CD4-positive, alpha-beta memory T cell (primary cell): ENCODE data around the gene KIAA1217. TPM values are rescaled to one million over a fixed set of nuclear protein-coding genes. Genes with fewer than 3 reads are reported as not detected.

Experiments
- CTCF ChIA-PET: fragments of 350-600 bp; sonication (Branson Sonifier 250); formaldehyde crosslinking; loops from one replicate; lab custom pipeline; 2021; ENCODE audit warnings: inconsistent platforms; ENCODE audit not compliant: partially characterized antibody; lab: Charles Lee
- POLR2A ChIA-PET: fragments of 350-600 bp; sonication (Branson Sonifier 250); formaldehyde crosslinking; loops from one replicate; lab custom pipeline; 2021; ENCODE audit not compliant: partially characterized antibody; lab: Charles Lee
- DNase-seq, 5 donors: peaks; one replicate each; pipeline versions ENCODE4 v3.0.0 to v3.0.0-alpha.2; 2020 to 2022; ENCODE audit warnings: mixed read lengths in 1 of 5
- H3K27ac ChIP-seq: one replicate; pipeline ENCODE4 v1.7.0; 2013; ENCODE audit warnings: low read depth, low read length
- H3K27me3 ChIP-seq: 2 replicates; pipeline ENCODE4 v1.7.0; 2013; ENCODE audit warnings: mild to moderate bottlenecking, low read length, moderate library complexity; ENCODE audit not compliant: insufficient read depth
- H3K36me3 ChIP-seq: 2 replicates; pipeline ENCODE4 v1.7.0; 2013; ENCODE audit warnings: mild to moderate bottlenecking, low read length, moderate library complexity; ENCODE audit not compliant: insufficient read depth
- H3K4me1 ChIP-seq: 2 replicates; pipeline ENCODE4 v1.7.0; 2013; ENCODE audit warnings: mild to moderate bottlenecking, low read length, moderate library complexity; ENCODE audit not compliant: insufficient read depth
- H3K4me3 ChIP-seq, 2 donors: one replicate each; pipeline ENCODE4 v1.7.0; 2013; ENCODE audit warnings: low read length in 2 of 2, mild to moderate bottlenecking in 1 of 2
- H3K9me3 ChIP-seq, 2 donors: one replicate each; pipeline ENCODE4 v1.7.0; 2013; ENCODE audit warnings: low read length in 2 of 2, control low read depth in 1 of 2; ENCODE audit not compliant: control insufficient read depth in 1 of 2
- H3K27ac Mint-ChIP-seq, 7 donors: one replicate each; pipeline ENCODE4 v1.8.0; 2020 to 2021; ENCODE audit warnings: mixed read lengths in 7 of 7, mild to moderate bottlenecking in 6 of 7, inconsistent platforms in 3 of 7, moderate library complexity in 3 of 7
- H3K27me3 Mint-ChIP-seq, 2 donors: one replicate each; pipeline ENCODE4 v1.8.0; 2020 to 2021; ENCODE audit warnings: mixed read lengths in 2 of 2
- H3K36me3 Mint-ChIP-seq, 2 donors: one replicate each; pipeline ENCODE4 v1.8.0; 2020 to 2021; ENCODE audit warnings: mixed read lengths in 2 of 2, inconsistent platforms in 1 of 2, mild to moderate bottlenecking in 1 of 2
- H3K4me1 Mint-ChIP-seq, 4 donors: one replicate each; pipeline ENCODE4 v1.8.0; 2020 to 2021; ENCODE audit warnings: mixed read lengths in 4 of 4, mild to moderate bottlenecking in 1 of 4
- H3K4me3 Mint-ChIP-seq, 8 donors: one replicate each; pipeline ENCODE4 v1.8.0; 2020 to 2021; ENCODE audit warnings: mixed read lengths in 8 of 8, mild to moderate bottlenecking in 7 of 8, moderate library complexity in 6 of 8, inconsistent platforms in 3 of 8
- H3K9me3 Mint-ChIP-seq, 8 donors: one replicate each; pipeline ENCODE4 v1.8.0; 2020 to 2021; ENCODE audit warnings: mixed read lengths in 8 of 8, mild to moderate bottlenecking in 5 of 8, inconsistent platforms in 3 of 8, moderate library complexity in 1 of 8
- intact Hi-C: fragments of 100-400 bp; cut with micrococcal nuclease; formaldehyde crosslinking; loops from one replicate; pipeline ENCODE4 v1.15.1; 2023
- polyA plus RNA-seq, 2 donors: library from polyadenylated mRNA; unstranded; fragments of 300-500 nt; fragmentation: Illumina TruSeq; gene quantifications; one replicate each; pipeline ENCODE4 v1.2.3, GENCODE V29; 2021
- total RNA-seq, 2 experiments: library from RNA; stranded (reverse); gene quantifications; one replicate each; pipeline ENCODE4 v1.2.3, GENCODE V29; 2021

The KIAA1217 gene
- total and polyA plus RNA-seq, 4 experiments from 2014 or later: 0.69 to 0.75 (median 0.70) TPM; not detected in 1

GRCh38 chr10:24393201-24393600 is 184.3 kb downstream of the KIAA1217 start:
- Histone ChIP-seq H3K4me1 (no peaks in the 10 kb centered on the region), H3K36me3 (no peaks in the 10 kb centered on the region), H3K27me3 (no peaks in the 10 kb centered on the region), H3K4me3 (no peak overlapping the region), H3K9me3 (no peaks in the 10 kb centered on the region), H3K27ac (no peak overlapping the region)
- POLR2A ChIA-PET: no interaction called here
- DNase-seq: no peak
- H3K4me1 Mint-ChIP-seq: no peaks in the 10 kb centered on the region
- intact Hi-C loops: no loop called here
- H3K4me3 Mint-ChIP-seq: no peak overlapping the region
- no peaks in the 10 kb centered on the region for H3K36me3 Mint-ChIP-seq
- H3K27ac Mint-ChIP-seq: no peak overlapping the region
- peaks cover 0 to 3% (median 0%) of the 10 kb centered on the region in 8 donors for H3K9me3 Mint-ChIP-seq
- CTCF ChIA-PET: interaction anchor here (1.2 to 1.7 kb wide), 2 partner anchors 9 to 110 kb away, joined by 3 to 4 read pairs; no protein-coding TSS in a partner anchor
- peaks cover 3 to 8% of the 10 kb centered on the region in 2 donors for H3K27me3 Mint-ChIP-seq

GRCh38 chr10:24394461-24395190 is 185.7 kb downstream of the KIAA1217 start:
- DNase-seq: no peak
- no peak overlapping the region for H3K27ac ChIP-seq
- H3K36me3 ChIP-seq: no peaks in the 10 kb centered on the region
- no peak overlapping the region for H3K4me3 Mint-ChIP-seq
- intact Hi-C loops: no loop called here
- no peak overlapping the region for H3K27ac Mint-ChIP-seq
- no peak overlapping the region for H3K4me3 ChIP-seq
- H3K36me3 Mint-ChIP-seq: no peaks in the 10 kb centered on the region
- no peaks in the 10 kb centered on the region for H3K9me3 ChIP-seq
- H3K27me3 Mint-ChIP-seq: peaks cover 5 to 9% of the 10 kb centered on the region in 2 donors
- H3K27me3 ChIP-seq: no peaks in the 10 kb centered on the region
- H3K4me1 Mint-ChIP-seq: no peaks in the 10 kb centered on the region
- no peaks in the 10 kb centered on the region for H3K4me1 ChIP-seq
- H3K9me3 Mint-ChIP-seq: peaks cover 0 to 3% (median 0%) of the 10 kb centered on the region in 8 donors
- ChIA-PET POLR2A (no interaction called here), CTCF (interaction anchor here (1.2 kb wide), 1 partner anchor 108 kb away, joined by 3 read pairs; no protein-coding TSS in a partner anchor)

DNA sequence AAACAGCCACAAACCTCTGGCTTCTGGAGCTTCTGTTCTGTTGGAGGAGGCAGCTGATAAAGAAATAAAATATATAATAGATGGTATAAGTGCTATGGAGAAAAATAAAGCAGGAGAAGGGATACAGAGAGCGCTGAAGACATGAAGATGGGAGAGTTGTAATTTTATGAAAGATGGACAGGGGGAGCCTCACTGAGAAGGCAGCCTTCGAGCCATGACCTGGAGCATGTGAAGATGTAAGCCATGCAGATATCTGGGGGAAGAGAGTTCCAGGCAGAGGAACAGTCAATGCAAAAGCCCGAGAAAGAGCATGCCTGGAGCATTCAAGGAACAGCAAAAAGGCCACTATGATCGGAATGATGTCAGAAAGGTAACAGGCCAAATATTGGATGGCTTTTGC is 187.5 kb downstream of the KIAA1217 start:
- CTCF ChIA-PET: no interaction called here
- POLR2A ChIA-PET: no interaction called here
- Mint-ChIP-seq H3K27ac (no peak overlapping the region), H3K4me1 (no peaks in the 10 kb centered on the region), H3K9me3 (peaks cover 0 to 3% (median 0%) of the 10 kb centered on the region in 8 donors), H3K4me3 (no peak overlapping the region), H3K36me3 (no peaks in the 10 kb centered on the region), H3K27me3 (peaks cover 5 to 10% of the 10 kb centered on the region in 2 donors)
- no peak for DNase-seq
- no peak overlapping the region for H3K4me3 ChIP-seq
- H3K27me3 ChIP-seq: no peaks in the 10 kb centered on the region
- no peak overlapping the region for H3K27ac ChIP-seq
- intact Hi-C loops: no loop called here
- H3K36me3 ChIP-seq: no peaks in the 10 kb centered on the region
- no peaks in the 10 kb centered on the region for H3K9me3 ChIP-seq
- H3K4me1 ChIP-seq: no peaks in the 10 kb centered on the region

DNA sequence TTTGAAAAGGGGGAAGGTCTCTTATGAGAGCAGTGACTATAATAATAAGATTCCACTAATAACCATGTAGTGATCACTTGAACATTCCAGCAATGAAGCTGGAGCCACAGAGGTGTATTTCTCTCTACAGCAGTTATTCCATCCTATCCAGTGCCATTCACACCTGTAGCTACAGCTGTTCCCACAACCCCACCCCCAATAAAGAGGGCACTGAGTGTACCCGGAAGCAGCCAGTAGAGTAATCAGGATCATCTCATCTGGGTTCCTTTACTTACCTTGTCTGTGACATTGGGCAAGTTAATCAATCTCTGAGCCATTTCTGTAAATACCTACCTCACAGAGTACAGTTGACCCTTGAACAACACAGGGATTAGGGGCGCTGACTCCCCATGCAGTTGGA is 188.7 kb downstream of the KIAA1217 start:
- Mint-ChIP-seq H3K4me3 (no peak overlapping the region), H3K27ac (no peak overlapping the region), H3K4me1 (no peaks in the 10 kb centered on the region), H3K27me3 (peaks cover 7 to 12% of the 10 kb centered on the region in 2 donors), H3K36me3 (no peaks in the 10 kb centered on the region), H3K9me3 (peaks cover 0 to 3% (median 0%) of the 10 kb centered on the region in 8 donors)
- intact Hi-C loops: no loop called here
- no peak overlapping the region for H3K4me3 ChIP-seq
- no peaks in the 10 kb centered on the region for H3K9me3 ChIP-seq
- ChIA-PET POLR2A (no interaction called here), CTCF (no interaction called here)
- no peaks in the 10 kb centered on the region for H3K27me3 ChIP-seq
- no peak for DNase-seq
- H3K4me1 ChIP-seq: no peaks in the 10 kb centered on the region
- H3K36me3 ChIP-seq: no peaks in the 10 kb centered on the region
- H3K27ac ChIP-seq: no peak overlapping the region

GRCh38 chr10:24404567-24404966 is 195.6 kb downstream of the KIAA1217 start:
- Histone ChIP-seq H3K9me3 (no peaks in the 10 kb centered on the region), H3K4me3 (no peak overlapping the region), H3K36me3 (no peaks in the 10 kb centered on the region), H3K4me1 (no peaks in the 10 kb centered on the region), H3K27ac (no peak overlapping the region), H3K27me3 (no peaks in the 10 kb centered on the region)
- H3K4me1 Mint-ChIP-seq: peaks cover 0 to 1% (median 0%) of the 10 kb centered on the region in 4 donors
- POLR2A ChIA-PET: no interaction called here
- peaks cover 0 to 1% (median 0%) of the 10 kb centered on the region in 8 donors for H3K9me3 Mint-ChIP-seq
- intact Hi-C loops: no loop called here
- CTCF ChIA-PET: no interaction called here
- H3K36me3 Mint-ChIP-seq: no peaks in the 10 kb centered on the region
- H3K4me3 Mint-ChIP-seq: no peak overlapping the region
- no peak overlapping the region for H3K27ac Mint-ChIP-seq
- DNase-seq: no peak
- peaks cover 2 to 7% of the 10 kb centered on the region in 2 donors for H3K27me3 Mint-ChIP-seq

- CTCF ChIA-PET: no interaction called here
Measured at GRCh38 chr10:24405635-24406034, 196.7 kb downstream of the KIAA1217 start.

GRCh38 chr10:24406809-24407483 is 198.0 kb downstream of the KIAA1217 start:
- Mint-ChIP-seq H3K9me3 (peaks cover 0 to 1% (median 0%) of the 10 kb centered on the region in 8 donors), H3K27ac (no peak overlapping the region), H3K27me3 (peaks cover 3 to 6% of the 10 kb centered on the region in 2 donors), H3K4me3 (no peak overlapping the region), H3K36me3 (no peaks in the 10 kb centered on the region), H3K4me1 (peaks cover 0 to 1% (median 0%) of the 10 kb centered on the region in 4 donors)
- Histone ChIP-seq H3K27me3 (no peaks in the 10 kb centered on the region), H3K4me3 (no peak overlapping the region), H3K9me3 (no peaks in the 10 kb centered on the region), H3K36me3 (no peaks in the 10 kb centered on the region), H3K27ac (no peak overlapping the region), H3K4me1 (no peaks in the 10 kb centered on the region)
- no peak for DNase-seq
- ChIA-PET CTCF (interaction anchor here (0.9 to 1.5 kb wide), 2 partner anchors 10 to 13 kb away, joined by 3 read pairs; no protein-coding TSS in a partner anchor), POLR2A (no interaction called here)
- intact Hi-C loops: no loop called here

More at GRCh38 chr10:24405635-24406034, 196.7 kb downstream of the KIAA1217 start:
- Mint-ChIP-seq H3K27ac (no peak overlapping the region), H3K4me1 (peaks cover 0 to 1% (median 0%) of the 10 kb centered on the region in 4 donors), H3K36me3 (no peaks in the 10 kb centered on the region), H3K27me3 (peaks cover 2 to 7% of the 10 kb centered on the region in 2 donors), H3K4me3 (no peak overlapping the region), H3K9me3 (peaks cover 0 to 1% (median 0%) of the 10 kb centered on the region in 8 donors)
- H3K27ac ChIP-seq: no peak overlapping the region
- H3K36me3 ChIP-seq: no peaks in the 10 kb centered on the region
- POLR2A ChIA-PET: no interaction called here
- H3K9me3 ChIP-seq: no peaks in the 10 kb centered on the region
- no peaks in the 10 kb centered on the region for H3K27me3 ChIP-seq
- H3K4me3 ChIP-seq: no peak overlapping the region
- no peak for DNase-seq
- intact Hi-C loops: no loop called here
- H3K4me1 ChIP-seq: no peaks in the 10 kb centered on the region
